SK-N-SH treated with all-trans-retinoic acid at 6 μM for 48 hours (cell line): Measurements from ENCODE around the gene SURF4.

ENCODE experiments used
- ATAC-seq: fragments of 200-7000 bp; cut with Tn5 transposase; 3 replicates; pipeline ENCODE4 v1.9.1; 2020; ENCODE audit warnings: mild to moderate bottlenecking, moderate library complexity
- ARNTL ChIP-seq: fragments of 450-650 bp; formaldehyde crosslinking; IDR thresholded peaks from 2 replicates; pipeline ENCODE4 v1.5.0; 2020; ENCODE audit warnings: low read depth, mild to moderate bottlenecking, moderate library complexity, borderline replicate concordance
- BACH2 ChIP-seq: fragments of 250-450 bp; sonication (Bioruptor Pico); IDR thresholded peaks from 2 replicates; pipeline ENCODE4 v1.9.0; 2021; ENCODE audit warnings: mild to moderate bottlenecking, borderline replicate concordance
- CREB5 ChIP-seq: fragments of 250-450 bp; sonication (Bioruptor Pico); IDR thresholded peaks from 2 replicates; pipeline ENCODE4 v1.5.1; 2020; ENCODE audit warnings: low read depth, mild to moderate bottlenecking, moderate library complexity
- CSDC2 ChIP-seq: fragments of 250-450 bp; sonication (Bioruptor Pico); IDR thresholded peaks from 2 replicates; pipeline ENCODE4 v1.5.0; 2020; ENCODE audit warnings: mild to moderate bottlenecking, moderate library complexity
- ESRRG ChIP-seq: fragments of 250-450 bp; sonication (Bioruptor Pico); IDR thresholded peaks from 2 replicates; pipeline ENCODE4 v1.6.1; 2021; ENCODE audit warnings: mild to moderate bottlenecking
- GLIS3 ChIP-seq: fragments of 250-450 bp; sonication (Bioruptor Pico); IDR thresholded peaks from 2 replicates; pipeline ENCODE4 v1.5.0; 2020; ENCODE audit warnings: mild to moderate bottlenecking, moderate library complexity
- ISL1 ChIP-seq: fragments of 250-450 bp; sonication (Bioruptor Pico); IDR thresholded peaks from 2 replicates; pipeline ENCODE4 v2.1.2; 2022; ENCODE audit warnings: mild to moderate bottlenecking, moderate library complexity
- OSR1 ChIP-seq: fragments of 250-450 bp; sonication (Bioruptor Pico); IDR thresholded peaks from 2 replicates; pipeline ENCODE4 v1.8.0; 2022; ENCODE audit warnings: moderate library complexity, mild to moderate bottlenecking, inconsistent platforms
- PATZ1 ChIP-seq: fragments of 250-450 bp; sonication (Bioruptor Pico); IDR thresholded peaks from 2 replicates; pipeline ENCODE4 v1.8.0; 2020; ENCODE audit warnings: mild to moderate bottlenecking, moderate library complexity, borderline replicate concordance
- PPARA ChIP-seq: fragments of 250-450 bp; sonication (Bioruptor Pico); IDR thresholded peaks from 2 replicates; pipeline ENCODE4 v1.5.0; 2020; ENCODE audit warnings: mild to moderate bottlenecking, borderline replicate concordance
- RARB ChIP-seq: fragments of 250-450 bp; sonication (Bioruptor Pico); IDR thresholded peaks from 2 replicates; pipeline ENCODE4 v1.8.0; 2021; ENCODE audit warnings: mild to moderate bottlenecking, moderate library complexity
- SNAI2 ChIP-seq: fragments of 250-450 bp; sonication (Bioruptor Pico); IDR thresholded peaks from 2 replicates; pipeline ENCODE4 v1.5.0; 2020; ENCODE audit warnings: mild to moderate bottlenecking, moderate library complexity
- TCF4 ChIP-seq: fragments of 250-450 bp; sonication (Bioruptor Pico); IDR thresholded peaks from 2 replicates; pipeline ENCODE4 v1.8.0; 2021; ENCODE audit warnings: mild to moderate bottlenecking, moderate library complexity, borderline replicate concordance
- TOX ChIP-seq: fragments of 250-450 bp; sonication (Bioruptor Pico); IDR thresholded peaks from 2 replicates; pipeline ENCODE4 v1.8.0; 2021; ENCODE audit warnings: mild to moderate bottlenecking, moderate library complexity, borderline replicate concordance
- ZC3H10 ChIP-seq: fragments of 250-450 bp; sonication (Bioruptor Pico); IDR thresholded peaks from 2 replicates; pipeline ENCODE4 v1.5.1; 2021; ENCODE audit warnings: mild to moderate bottlenecking, moderate library complexity
- ZFP3 ChIP-seq: fragments of 250-450 bp; sonication (Bioruptor Pico); IDR thresholded peaks from 2 replicates; pipeline ENCODE4 v1.5.0; 2020; ENCODE audit warnings: mild to moderate bottlenecking, moderate library complexity
- ZFP30 ChIP-seq: fragments of 450-650 bp; formaldehyde crosslinking; IDR thresholded peaks from 2 replicates; pipeline ENCODE4 v1.5.0; 2022; ENCODE audit warnings: mild to moderate bottlenecking, moderate library complexity
- ZNF565 ChIP-seq: fragments of 450-650 bp; formaldehyde crosslinking; conservative IDR thresholded peaks from 2 replicates; pipeline ENCODE4 v1.5.0; 2020; ENCODE audit warnings: low read depth, mild to moderate bottlenecking, moderate library complexity
- ZNF70 ChIP-seq: fragments of 450-650 bp; formaldehyde crosslinking; IDR thresholded peaks from 2 replicates; pipeline ENCODE4 v1.5.0; 2020; ENCODE audit warnings: mild to moderate bottlenecking, moderate library complexity
- ZNF8 ChIP-seq: fragments of 450-650 bp; formaldehyde crosslinking; IDR thresholded peaks from 2 replicates; pipeline ENCODE4 v1.5.0; 2020; ENCODE audit warnings: mild to moderate bottlenecking, moderate library complexity
- TF ChIP-seq, protein P1 (sequence below): fragments of 250-450 bp; sonication (Bioruptor Pico); IDR thresholded peaks from 2 replicates; pipeline ENCODE4 v1.5.0; 2020; ENCODE audit warnings: mild to moderate bottlenecking, moderate library complexity
- TF ChIP-seq, protein P2 (sequence below): fragments of 250-450 bp; sonication (Bioruptor Pico); IDR thresholded peaks from 2 replicates; pipeline ENCODE4 v1.5.1; 2021; ENCODE audit warnings: mild to moderate bottlenecking, moderate library complexity

Gene SURF4

GRCh38 chr9:133400292-133400691, 24.4 kb upstream of the SURF4 start:
- ATAC-seq, result no peak; the same call in 2 of the 3 replicates
- no peak for TF ChIP-seq ZNF70 (CRISPR knock-in tag)
- no peak for TF ChIP-seq BACH2 (CRISPR knock-in tag)
- TF ChIP-seq PPARA (CRISPR knock-in tag), result no peak
- no peak for TF ChIP-seq ZNF8
- TF ChIP-seq TCF4, result no peak
- TF ChIP-seq ISL1 (CRISPR knock-in tag), result no peak
- no peak for TF ChIP-seq GLIS3 (CRISPR knock-in tag)
- TF ChIP-seq CSDC2 (CRISPR knock-in tag), result no peak
- no peak for TF ChIP-seq OSR1
- TF ChIP-seq ESRRG (CRISPR knock-in tag), result no peak
- TF ChIP-seq PATZ1, result no peak
- TF ChIP-seq SNAI2 (CRISPR knock-in tag), result no peak
- TF ChIP-seq ZFP30 (CRISPR knock-in tag), result no peak
- TF ChIP-seq CREB5 (CRISPR knock-in tag), result no peak
- TF ChIP-seq, protein P1, sequence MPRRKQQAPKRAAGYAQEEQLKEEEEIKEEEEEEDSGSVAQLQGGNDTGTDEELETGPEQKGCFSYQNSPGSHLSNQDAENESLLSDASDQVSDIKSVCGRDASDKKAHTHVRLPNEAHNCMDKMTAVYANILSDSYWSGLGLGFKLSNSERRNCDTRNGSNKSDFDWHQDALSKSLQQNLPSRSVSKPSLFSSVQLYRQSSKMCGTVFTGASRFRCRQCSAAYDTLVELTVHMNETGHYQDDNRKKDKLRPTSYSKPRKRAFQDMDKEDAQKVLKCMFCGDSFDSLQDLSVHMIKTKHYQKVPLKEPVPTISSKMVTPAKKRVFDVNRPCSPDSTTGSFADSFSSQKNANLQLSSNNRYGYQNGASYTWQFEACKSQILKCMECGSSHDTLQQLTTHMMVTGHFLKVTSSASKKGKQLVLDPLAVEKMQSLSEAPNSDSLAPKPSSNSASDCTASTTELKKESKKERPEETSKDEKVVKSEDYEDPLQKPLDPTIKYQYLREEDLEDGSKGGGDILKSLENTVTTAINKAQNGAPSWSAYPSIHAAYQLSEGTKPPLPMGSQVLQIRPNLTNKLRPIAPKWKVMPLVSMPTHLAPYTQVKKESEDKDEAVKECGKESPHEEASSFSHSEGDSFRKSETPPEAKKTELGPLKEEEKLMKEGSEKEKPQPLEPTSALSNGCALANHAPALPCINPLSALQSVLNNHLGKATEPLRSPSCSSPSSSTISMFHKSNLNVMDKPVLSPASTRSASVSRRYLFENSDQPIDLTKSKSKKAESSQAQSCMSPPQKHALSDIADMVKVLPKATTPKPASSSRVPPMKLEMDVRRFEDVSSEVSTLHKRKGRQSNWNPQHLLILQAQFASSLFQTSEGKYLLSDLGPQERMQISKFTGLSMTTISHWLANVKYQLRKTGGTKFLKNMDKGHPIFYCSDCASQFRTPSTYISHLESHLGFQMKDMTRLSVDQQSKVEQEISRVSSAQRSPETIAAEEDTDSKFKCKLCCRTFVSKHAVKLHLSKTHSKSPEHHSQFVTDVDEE (CRISPR knock-in tag), result no peak
- TF ChIP-seq TOX, result no peak
- TF ChIP-seq ZFP3, result no peak

GRCh38 chr9:133397895-133398294, 22.0 kb upstream of the SURF4 start:
- ATAC-seq, result no peak; the same call in 2 of the 3 replicates
- TF ChIP-seq ZC3H10 (CRISPR knock-in tag) (no peak), RARB (CRISPR knock-in tag) (no peak), ESRRG (CRISPR knock-in tag) (no peak), PATZ1 (no peak), ISL1 (CRISPR knock-in tag) (no peak), SNAI2 (CRISPR knock-in tag) (no peak), ZFP30 (CRISPR knock-in tag) (no peak), CREB5 (CRISPR knock-in tag) (no peak), PPARA (CRISPR knock-in tag) (no peak), CSDC2 (CRISPR knock-in tag) (no peak), ARNTL (no peak), OSR1 (no peak), ZNF8 (no peak), ZFP3 (no peak), BACH2 (CRISPR knock-in tag) (no peak), TOX (no peak), ZNF70 (CRISPR knock-in tag) (no peak), ZNF565 (no peak)
- TF ChIP-seq, protein P1 (CRISPR knock-in tag), result no peak
- TF ChIP-seq, protein P2, sequence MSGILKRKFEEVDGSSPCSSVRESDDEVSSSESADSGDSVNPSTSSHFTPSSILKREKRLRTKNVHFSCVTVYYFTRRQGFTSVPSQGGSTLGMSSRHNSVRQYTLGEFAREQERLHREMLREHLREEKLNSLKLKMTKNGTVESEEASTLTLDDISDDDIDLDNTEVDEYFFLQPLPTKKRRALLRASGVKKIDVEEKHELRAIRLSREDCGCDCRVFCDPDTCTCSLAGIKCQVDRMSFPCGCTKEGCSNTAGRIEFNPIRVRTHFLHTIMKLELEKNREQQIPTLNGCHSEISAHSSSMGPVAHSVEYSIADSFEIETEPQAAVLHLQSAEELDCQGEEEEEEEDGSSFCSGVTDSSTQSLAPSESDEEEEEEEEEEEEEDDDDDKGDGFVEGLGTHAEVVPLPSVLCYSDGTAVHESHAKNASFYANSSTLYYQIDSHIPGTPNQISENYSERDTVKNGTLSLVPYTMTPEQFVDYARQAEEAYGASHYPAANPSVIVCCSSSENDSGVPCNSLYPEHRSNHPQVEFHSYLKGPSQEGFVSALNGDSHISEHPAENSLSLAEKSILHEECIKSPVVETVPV (CRISPR knock-in tag), result no peak
